Astrocyte (in vitro differentiated cells and primary cell): ENCODE measurements around the gene DDX31. TPM values are rescaled to one million over a fixed set of nuclear protein-coding genes. Genes with fewer than 3 reads are reported as not detected.

Experiments used
- DNase-seq: peaks from one replicate; pipeline ENCODE4 v3.0.0-alpha.2; 2010; ENCODE audit warnings: low read depth
- FAIRE-seq: peaks from 2 replicates; lab custom pipeline; 2011; peaks lifted over from hg19 to GRCh38; lab: Jason Lieb, UNC
- H2AFZ ChIP-seq: 2 replicates; pipeline ENCODE4 v1.6.0; 2012; ENCODE audit warnings: low read depth, low read length, inconsistent platforms
- H3K27ac ChIP-seq: 2 replicates; pipeline ENCODE4 v1.5.1; 2011; ENCODE audit warnings: low read depth, low read length, inconsistent platforms
- H3K27me3 ChIP-seq: 2 replicates; pipeline ENCODE4 v1.6.0; 2011; ENCODE audit warnings: low read length, inconsistent platforms; ENCODE audit not compliant: insufficient read depth
- H3K36me3 ChIP-seq: 2 replicates; pipeline ENCODE4 v1.5.1; 2011; ENCODE audit warnings: low read length, inconsistent platforms; ENCODE audit not compliant: insufficient read depth
- H3K4me1 ChIP-seq: 2 replicates; pipeline ENCODE4 v1.5.1; 2011; ENCODE audit warnings: low read length, inconsistent platforms; ENCODE audit not compliant: insufficient read depth
- H3K4me2 ChIP-seq: 2 replicates; pipeline ENCODE4 v1.6.0; 2012; ENCODE audit warnings: low read length, inconsistent platforms
- H3K4me3 ChIP-seq: 2 replicates; pipeline ENCODE4 v1.5.1; 2011; ENCODE audit warnings: low read depth, mild to moderate bottlenecking, low read length, inconsistent platforms; ENCODE audit not compliant: insufficient read depth
- H3K79me2 ChIP-seq: 2 replicates; pipeline ENCODE4 v1.6.0; 2012; ENCODE audit warnings: mild to moderate bottlenecking, low read length, inconsistent platforms; ENCODE audit not compliant: insufficient read depth
- H3K9ac ChIP-seq: 2 replicates; pipeline ENCODE4 v1.6.0; 2012; ENCODE audit warnings: mild to moderate bottlenecking, low read length, inconsistent platforms
- H3K9me3 ChIP-seq: 2 replicates; pipeline ENCODE4 v1.5.1; 2012; ENCODE audit warnings: low read depth, mild to moderate bottlenecking, low read length, inconsistent platforms; ENCODE audit not compliant: insufficient read depth
- H4K20me1 ChIP-seq: 2 replicates; pipeline ENCODE4 v1.6.0; 2012; ENCODE audit warnings: low read length, inconsistent platforms; ENCODE audit not compliant: insufficient read depth
- H3K27ac Mint-ChIP-seq: one replicate; pipeline ENCODE4 v1.8.0; 2021; ENCODE audit warnings: mild to moderate bottlenecking, mixed read lengths; ENCODE audit not compliant: unreplicated experiment
- H3K27me3 Mint-ChIP-seq: one replicate; pipeline ENCODE4 v1.8.0; 2021; ENCODE audit warnings: low read depth, mixed read lengths; ENCODE audit not compliant: unreplicated experiment
- H3K36me3 Mint-ChIP-seq: one replicate; pipeline ENCODE4 v1.8.0; 2021; ENCODE audit warnings: low read depth, mixed read lengths; ENCODE audit not compliant: unreplicated experiment
- H3K4me1 Mint-ChIP-seq: one replicate; pipeline ENCODE4 v1.8.0; 2021; ENCODE audit warnings: low read depth, mixed read lengths; ENCODE audit not compliant: unreplicated experiment
- H3K4me3 Mint-ChIP-seq: one replicate; pipeline ENCODE4 v1.8.0; 2021; ENCODE audit warnings: mild to moderate bottlenecking, moderate library complexity, mixed read lengths; ENCODE audit not compliant: unreplicated experiment
- H3K9me3 Mint-ChIP-seq: one replicate; pipeline ENCODE4 v1.8.0; 2021; ENCODE audit warnings: mild to moderate bottlenecking, mixed read lengths; ENCODE audit not compliant: unreplicated experiment
- CTCF ChIP-seq: IDR thresholded peaks from 2 replicates; pipeline ENCODE4 v1.5.1; 2011; ENCODE audit warnings: low read depth, mild to moderate bottlenecking, inconsistent platforms, low read length, moderate library complexity; ENCODE audit not compliant: insufficient read depth
- EZH2 ChIP-seq: IDR thresholded peaks from 2 replicates; pipeline ENCODE4 v1.6.1; 2012; ENCODE audit warnings: mild to moderate bottlenecking, low read length, inconsistent platforms; ENCODE audit not compliant: insufficient read depth
- total RNA-seq: library from RNA; stranded (reverse); gene quantifications from 2 replicates; pipeline ENCODE4 v1.2.1, GENCODE V29; 2021

Gene DDX31
- total RNA-seq, 1 donor from 2014 or later = 20.5 TPM

- TF ChIP-seq EZH2 (no peak), CTCF (no peak)
- Mint-ChIP-seq H3K9me3 (peaks cover 32% of the 10 kb centered on the region), H3K4me3 (no peak overlapping the region), H3K4me1 (no peaks in the 10 kb centered on the region), H3K36me3 (peaks cover 9% of the 10 kb centered on the region), H3K27ac (no peak overlapping the region), H3K27me3 (peaks cover 2% of the 10 kb centered on the region)
- H3K4me3 ChIP-seq = no peak overlapping the region
- H3K79me2 ChIP-seq = no peaks in the 10 kb centered on the region
- no peak overlapping the region for H3K9ac ChIP-seq
- H3K4me1 ChIP-seq = no peaks in the 10 kb centered on the region
- H3K27ac ChIP-seq = no peak overlapping the region
- H4K20me1 ChIP-seq = no peaks in the 10 kb centered on the region
- no peaks in the 10 kb centered on the region for H3K36me3 ChIP-seq
- no peak overlapping the region for H3K4me2 ChIP-seq
- H3K9me3 ChIP-seq = no peaks in the 10 kb centered on the region
- H3K27me3 ChIP-seq = no peaks in the 10 kb centered on the region
- DNase-seq (no peak), FAIRE-seq (no peak)
- H2AFZ ChIP-seq = no peak overlapping the region
These were observed 29.2 kb upstream of the DDX31 start for GRCh38 chr9:132698989-132699388.

GRCh38 chr9:132697230-132697629 is 27.4 kb upstream of the DDX31 start:
- H3K9me3 Mint-ChIP-seq = peaks cover 32% of the 10 kb centered on the region
- Histone ChIP-seq H3K79me2 (no peaks in the 10 kb centered on the region), H3K4me3 (no peak overlapping the region), H3K4me2 (no peak overlapping the region), H2AFZ (no peak overlapping the region), H3K36me3 (no peaks in the 10 kb centered on the region), H3K27me3 (no peaks in the 10 kb centered on the region), H4K20me1 (no peaks in the 10 kb centered on the region), H3K4me1 (no peaks in the 10 kb centered on the region), H3K27ac (no peak overlapping the region), H3K9me3 (no peaks in the 10 kb centered on the region), H3K9ac (no peak overlapping the region)
- H3K4me3 Mint-ChIP-seq = no peak overlapping the region
- FAIRE-seq = no peak
- TF ChIP-seq EZH2 = no peak
- no peak for TF ChIP-seq CTCF
- H3K27me3 Mint-ChIP-seq = no peaks in the 10 kb centered on the region
- H3K4me1 Mint-ChIP-seq = no peaks in the 10 kb centered on the region
- peaks cover 12% of the 10 kb centered on the region for H3K36me3 Mint-ChIP-seq
- H3K27ac Mint-ChIP-seq = no peak overlapping the region
- DNase-seq = no peak

GRCh38 chr9:132694144-132694543 is 24.4 kb upstream of the DDX31 start:
- DNase-seq = no peak
- H3K9me3 ChIP-seq = no peaks in the 10 kb centered on the region

More at GRCh38 chr9:132694144-132694543, 24.4 kb upstream of the DDX31 start:
- Histone ChIP-seq H2AFZ (no peak overlapping the region), H3K36me3 (peaks cover 11% of the 10 kb centered on the region), H3K27me3 (no peaks in the 10 kb centered on the region), H3K4me1 (no peaks in the 10 kb centered on the region), H3K27ac (no peak overlapping the region), H4K20me1 (peaks cover 15% of the 10 kb centered on the region), H3K4me2 (no peak overlapping the region), H3K9ac (no peak overlapping the region), H3K79me2 (no peaks in the 10 kb centered on the region), H3K4me3 (no peak overlapping the region)
- Mint-ChIP-seq H3K36me3 (peaks cover 24% of the 10 kb centered on the region), H3K27ac (no peak overlapping the region), H3K9me3 (peaks cover 32% of the 10 kb centered on the region), H3K4me1 (no peaks in the 10 kb centered on the region), H3K27me3 (no peaks in the 10 kb centered on the region), H3K4me3 (no peak overlapping the region)
- no peak for FAIRE-seq
- TF ChIP-seq EZH2 = no peak
- no peak for TF ChIP-seq CTCF
